ENCODE measurements around the gene AP3B2. TPM values are rescaled to one million over a fixed set of nuclear protein-coding genes. Genes with fewer than 3 reads are reported as not detected.

Gene AP3B2
- 30.6 TPM for total RNA-seq

GRCh38 chr15:82709421-82710207, at the start of gene AP3B2:
Gene AP3B2 (minus strand): TSS chr15:82709875. CDS start chr15:82709706, 169 bp downstream.

GRCh38 chr15:82647045-82647834, 62.4 kb downstream of the AP3B2 start, which contains the start of gene CPEB1:
Gene CPEB1 (minus strand): TSS chr15:82647363. CDS start chr15:82628459, 18,904 bp downstream.

Other genes starting within 250 kb of the AP3B2 start
- gene RPS17, start 169.4 kb downstream of the AP3B2 start, total RNA-seq = 824 TPM
- 9.8 TPM for gene CPEB1, start 62.5 kb downstream of the AP3B2 start, total RNA-seq
- gene FSD2, start 96.2 kb upstream of the AP3B2 start, total RNA-seq = 2.9 TPM
- 7.2 TPM for gene WHAMM, start 99.8 kb upstream of the AP3B2 start, total RNA-seq
- 64.8 TPM for gene HOMER2, start 242.8 kb upstream of the AP3B2 start, total RNA-seq

All from camera-type eye (tissue), 1 donor.